AG10803 (cell line): Measurements from ENCODE around the gene FER1L5.

ENCODE experiments used
- DNase-seq: peaks from one replicate; pipeline ENCODE4 v3.0.0; 2010; ENCODE audit warnings: low read depth
- H3K4me3 ChIP-seq: 2 replicates; pipeline ENCODE4 v1.5.1; 2011; ENCODE audit warnings: mild to moderate bottlenecking, low read length, control low read depth
- TF ChIP-seq, protein P1 (sequence below): conservative IDR thresholded peaks from 2 replicates; pipeline ENCODE4 v1.5.1; 2011; ENCODE audit warnings: mild to moderate bottlenecking, low read length, control low read depth, inconsistent platforms

Gene FER1L5

DNA sequence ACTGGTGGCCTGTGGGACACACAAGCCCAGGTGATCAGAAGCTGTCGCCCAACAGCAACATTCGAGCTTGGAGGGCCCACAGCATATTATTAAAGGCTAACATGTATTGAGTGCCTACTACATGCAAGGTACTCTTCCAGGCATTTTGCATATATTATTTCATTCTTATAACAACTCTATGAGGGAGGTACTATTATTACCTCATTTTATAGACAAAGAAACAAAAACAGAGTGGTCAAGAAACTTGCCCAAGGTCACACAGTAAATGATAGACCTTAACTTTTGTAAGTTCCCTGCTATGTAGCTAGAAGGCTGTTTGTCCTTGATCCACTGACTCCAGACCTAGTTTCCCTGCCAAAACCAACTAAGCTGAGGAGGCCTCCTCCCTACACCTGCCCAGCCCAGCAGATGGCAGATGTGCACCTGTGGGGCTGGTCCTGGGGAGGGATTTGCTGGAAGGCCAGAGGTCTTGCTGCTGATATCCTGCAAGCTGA is 40.2 kb upstream of the FER1L5 start:
- H3K4me3 ChIP-seq: no peak overlapping the region
- DNase-seq: no peak
- TF ChIP-seq, protein P1, sequence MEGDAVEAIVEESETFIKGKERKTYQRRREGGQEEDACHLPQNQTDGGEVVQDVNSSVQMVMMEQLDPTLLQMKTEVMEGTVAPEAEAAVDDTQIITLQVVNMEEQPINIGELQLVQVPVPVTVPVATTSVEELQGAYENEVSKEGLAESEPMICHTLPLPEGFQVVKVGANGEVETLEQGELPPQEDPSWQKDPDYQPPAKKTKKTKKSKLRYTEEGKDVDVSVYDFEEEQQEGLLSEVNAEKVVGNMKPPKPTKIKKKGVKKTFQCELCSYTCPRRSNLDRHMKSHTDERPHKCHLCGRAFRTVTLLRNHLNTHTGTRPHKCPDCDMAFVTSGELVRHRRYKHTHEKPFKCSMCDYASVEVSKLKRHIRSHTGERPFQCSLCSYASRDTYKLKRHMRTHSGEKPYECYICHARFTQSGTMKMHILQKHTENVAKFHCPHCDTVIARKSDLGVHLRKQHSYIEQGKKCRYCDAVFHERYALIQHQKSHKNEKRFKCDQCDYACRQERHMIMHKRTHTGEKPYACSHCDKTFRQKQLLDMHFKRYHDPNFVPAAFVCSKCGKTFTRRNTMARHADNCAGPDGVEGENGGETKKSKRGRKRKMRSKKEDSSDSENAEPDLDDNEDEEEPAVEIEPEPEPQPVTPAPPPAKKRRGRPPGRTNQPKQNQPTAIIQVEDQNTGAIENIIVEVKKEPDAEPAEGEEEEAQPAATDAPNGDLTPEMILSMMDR: no peak

DNA sequence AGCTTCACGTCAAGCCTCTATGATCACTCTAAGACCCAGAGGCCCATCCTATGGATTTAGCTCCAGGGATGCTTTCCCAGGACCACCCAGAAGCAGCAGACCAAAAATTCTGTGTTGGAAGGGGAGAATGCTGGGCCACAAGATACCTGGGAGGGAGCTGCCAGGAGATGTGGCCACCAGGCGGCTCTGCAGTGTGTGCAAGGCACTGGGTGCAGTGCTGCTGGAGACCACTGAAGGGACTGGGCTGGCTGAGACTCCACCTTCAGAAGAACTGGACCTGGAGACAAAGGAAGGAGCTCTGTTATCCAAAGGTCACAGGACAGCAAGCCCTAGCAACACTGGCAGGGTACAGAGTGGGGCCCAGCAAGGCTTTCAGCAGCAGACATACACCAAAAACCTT is 38.5 kb upstream of the FER1L5 start:
- H3K4me3 ChIP-seq: no peak overlapping the region
- DNase-seq: no peak
- TF ChIP-seq, protein P1: no peak; the same call in 1 of the 2 replicates

DNA sequence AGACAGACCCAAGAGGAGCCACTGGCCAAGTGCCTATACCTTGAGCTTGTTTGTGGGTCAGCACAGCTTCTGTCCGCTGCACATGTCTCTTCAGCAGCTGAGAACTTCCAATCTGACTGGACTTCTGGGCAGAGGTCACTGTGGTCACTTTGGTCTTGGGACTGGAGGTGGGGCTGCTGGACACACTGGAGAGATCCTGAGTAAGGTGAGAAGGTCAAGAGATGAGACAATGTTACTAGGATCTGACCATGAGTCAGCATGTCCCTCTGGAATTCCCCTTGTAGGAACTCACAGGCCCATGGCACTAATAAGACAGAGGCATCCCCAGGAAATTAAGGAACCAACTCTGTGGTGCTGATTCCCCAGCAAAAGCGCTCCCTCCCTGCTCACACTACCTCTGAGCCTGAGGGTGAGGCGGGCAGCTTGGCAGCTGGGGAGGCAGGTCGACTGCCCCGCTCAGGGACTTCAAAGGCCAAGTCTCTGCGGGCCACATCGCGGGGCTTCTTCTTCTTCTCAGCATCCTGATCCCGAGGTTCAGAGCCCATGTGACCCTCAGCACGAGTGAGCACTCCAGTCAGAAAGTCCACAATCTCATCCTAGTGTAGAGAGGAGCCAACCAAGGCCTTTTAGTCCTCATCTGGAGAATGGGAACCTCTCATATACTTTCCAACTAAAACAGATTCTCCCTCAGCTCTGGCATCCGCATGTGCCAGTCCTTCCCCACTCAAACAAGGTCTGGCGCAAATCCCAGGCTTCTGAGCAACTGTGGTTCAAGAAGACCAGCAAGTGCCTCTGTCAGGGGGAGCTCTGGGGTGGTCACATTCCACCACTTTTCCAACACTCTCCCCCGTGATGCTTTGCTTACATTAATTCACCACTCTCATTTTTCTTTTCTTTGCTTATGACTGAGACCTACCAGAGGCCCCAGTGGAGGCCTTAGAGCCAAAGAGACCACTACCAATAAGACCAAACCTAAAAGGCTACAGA is 33.8 kb upstream of the FER1L5 start:
- peak; percentile 33 for DNase-seq
- TF ChIP-seq, protein P1: no peak
- H3K4me3 ChIP-seq: no peak overlapping the region

DNA sequence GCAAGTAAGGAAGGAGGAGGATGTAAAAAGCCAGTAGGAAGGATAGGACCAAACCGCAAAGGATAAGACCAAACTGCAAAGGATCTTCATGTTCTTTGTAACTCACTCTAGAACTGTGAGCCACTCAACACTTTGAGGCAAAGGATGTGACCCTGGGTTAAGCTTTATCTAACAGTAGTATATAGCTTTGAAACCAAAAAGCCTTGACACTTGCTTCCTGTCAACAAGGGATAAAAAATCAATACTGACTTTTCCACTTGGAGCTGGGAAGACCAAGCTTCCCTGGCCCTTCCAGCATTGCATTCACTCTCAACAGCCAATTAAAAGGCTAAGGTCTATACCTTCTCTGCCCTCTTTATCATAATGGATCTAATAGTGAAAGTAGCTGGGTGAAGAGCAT is 26.4 kb upstream of the FER1L5 start:
- TF ChIP-seq, protein P1: no peak
- no peak overlapping the region for H3K4me3 ChIP-seq
- no peak for DNase-seq

DNA sequence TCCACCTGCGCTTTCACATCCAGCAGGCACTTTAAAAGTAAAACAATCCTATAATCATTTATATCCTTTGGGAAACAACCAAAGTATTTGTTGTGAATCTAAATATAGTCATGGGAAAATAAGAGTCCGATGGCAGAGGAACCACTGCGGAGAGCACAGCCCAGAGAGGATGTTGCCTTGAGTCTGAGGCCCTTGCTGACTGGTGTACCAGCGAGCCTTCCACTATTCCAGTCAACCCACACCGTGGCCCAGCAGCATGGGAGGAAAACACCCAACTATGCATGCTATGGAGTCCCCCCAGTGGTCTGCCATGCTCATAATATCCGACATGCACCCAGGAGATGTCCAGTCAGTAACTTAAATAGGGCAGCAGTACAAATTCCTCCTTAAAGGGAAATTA is 26.0 kb upstream of the FER1L5 start:
- H3K4me3 ChIP-seq: no peak overlapping the region
- TF ChIP-seq, protein P1: no peak
- no peak for DNase-seq

DNA sequence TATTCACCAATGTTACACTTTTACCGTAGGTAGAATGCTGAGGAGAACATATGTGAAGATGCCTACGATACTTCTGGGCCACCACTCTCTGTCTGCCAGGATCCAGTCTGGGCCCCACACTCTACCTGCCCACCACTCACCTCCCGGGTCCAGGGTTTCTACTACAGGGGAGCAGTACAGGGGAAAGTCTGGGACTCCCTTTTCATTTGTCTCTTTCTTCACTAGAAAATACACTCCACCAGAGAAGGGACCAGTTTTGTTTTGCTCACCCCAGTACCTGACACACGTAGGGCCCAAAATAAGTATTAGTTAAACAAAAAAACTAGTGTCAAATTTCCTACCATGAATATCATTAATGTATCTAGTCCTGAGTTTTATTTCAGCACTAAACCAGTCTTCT is 25.6 kb upstream of the FER1L5 start:
- TF ChIP-seq, protein P1: no peak
- no peak overlapping the region for H3K4me3 ChIP-seq
- no peak for DNase-seq
